Measurements from ENCODE around the gene KCNIP2. TPM values are rescaled to one million over a fixed set of nuclear protein-coding genes. Genes with fewer than 3 reads are reported as not detected.
A peak's percentile ranks its signal among the peaks of the same experiment; 100 is the strongest.

Gene KCNIP2
- total RNA-seq, 4 donors from 2014 or later: 0.33 to 2.4 (median 0.39) TPM; not detected in 1

GRCh38 chr10:101816913-101817336 is 26.7 kb downstream of the KCNIP2 start:
- in situ Hi-C loops (cut with MboI; ENCODE audit: low sequenced_read_pairs in 4 of 4): no loop called here
- no peak for ATAC-seq
- intact Hi-C loops (cut with DNase I; ENCODE audit: low total_unique reads): loop anchor here (5.0 to 10.0 kb wide), 4 partner anchors 300 to 1282 kb away; partner anchors contain the start of genes ACTR1A, BTRC, HIF1AN and SUFU
- peaks cover 0 to 5% of the 10 kb centered on the region in 2 donors for H3K36me3 ChIP-seq
- DNase-seq: no peak
- H3K27me3 ChIP-seq: no peaks in the 10 kb centered on the region
- no peak for TF ChIP-seq POLR2A (IDR thresholded peaks at IDR 0.05)
- TF ChIP-seq CTCF (IDR thresholded peaks at IDR 0.05 in 4 of 5, conservative IDR thresholded peaks at IDR 0.05 in 1 of 5): no peak
- H3K4me1 ChIP-seq: peaks cover 40 to 42% of the 10 kb centered on the region in 2 donors
- peak overlapping the region; percentile 82 to 99 (median 98) for H3K4me3 ChIP-seq
- peak overlapping the region; percentile 93 to 100 (median 96) for H3K27ac ChIP-seq
- H3K9me3 ChIP-seq: no peaks in the 10 kb centered on the region

- Histone ChIP-seq H3K27ac (peak overlapping the region in 3 of 4 donors; percentile 93 to 100 (median 99)), H3K27me3 (no peaks in the 10 kb centered on the region), H3K4me3 (peak overlapping the region; percentile 82 to 99 (median 98)), H3K36me3 (peaks cover 0 to 5% of the 10 kb centered on the region in 2 donors), H3K4me1 (peaks cover 40 to 44% of the 10 kb centered on the region in 2 donors), H3K9me3 (no peaks in the 10 kb centered on the region)
- in situ Hi-C loops (cut with MboI; ENCODE audit: low sequenced_read_pairs in 4 of 4) (no loop called here), intact Hi-C loops (cut with DNase I; ENCODE audit: low total_unique reads) (loop anchor here (5.0 to 10.0 kb wide), 4 partner anchors 301 to 1282 kb away; partner anchors contain the start of genes ACTR1A, BTRC, HIF1AN and SUFU)
- DNase-seq (no peak), ATAC-seq (no peak)
- TF ChIP-seq POLR2A (IDR thresholded peaks at IDR 0.05) (no peak), CTCF (IDR thresholded peaks at IDR 0.05 in 4 of 5, conservative IDR thresholded peaks at IDR 0.05 in 1 of 5) (no peak)
These were observed 27.2 kb downstream of the KCNIP2 start for GRCh38 chr10:101816376-101816775.

- Histone ChIP-seq H3K27me3 (no peaks in the 10 kb centered on the region), H3K36me3 (peaks cover 0 to 16% of the 10 kb centered on the region in 2 donors), H3K27ac (peak overlapping the region in 2 of 4 donors; percentile 1 to 39), H3K9me3 (no peaks in the 10 kb centered on the region), H3K4me3 (peak overlapping the region; percentile 82 to 99 (median 98)), H3K4me1 (peaks cover 39 to 44% of the 10 kb centered on the region in 2 donors)
- DNase-seq (no peak), ATAC-seq (no peak)
- in situ Hi-C loops (cut with MboI; ENCODE audit: low sequenced_read_pairs in 4 of 4): no loop called here
- TF ChIP-seq POLR2A (IDR thresholded peaks at IDR 0.05) (no peak), CTCF (IDR thresholded peaks at IDR 0.05 in 4 of 5, conservative IDR thresholded peaks at IDR 0.05 in 1 of 5) (no peak)
- intact Hi-C loops (cut with DNase I; ENCODE audit: low total_unique reads): loop anchor here (5.0 to 10.0 kb wide), 4 partner anchors 303 to 1280 kb away; partner anchors contain the start of genes ACTR1A, BTRC, HIF1AN and SUFU
These were observed 29.0 kb downstream of the KCNIP2 start for GRCh38 chr10:101814466-101815071.

DNA sequence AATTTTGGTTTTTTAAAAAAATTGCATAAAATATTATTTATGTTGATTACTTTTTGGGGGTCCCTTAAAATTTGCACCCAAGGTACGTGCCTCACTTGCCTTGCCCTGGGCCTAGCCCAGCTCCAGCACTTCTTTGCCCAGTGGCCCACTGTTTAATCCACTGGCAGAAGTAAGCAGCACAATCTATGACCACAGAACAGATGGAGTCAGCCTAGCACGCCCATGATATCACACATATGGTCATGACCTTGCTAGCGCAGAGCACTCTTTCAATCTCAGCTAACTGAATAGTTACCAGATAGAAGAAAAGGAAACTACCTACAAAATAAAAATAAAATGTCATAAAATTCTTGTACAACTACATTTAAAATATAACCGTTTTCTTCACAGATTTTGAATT is 31.0 kb downstream of the KCNIP2 start:
- ATAC-seq (no peak), DNase-seq (no peak)
- H3K27ac ChIP-seq: no peak overlapping the region
- TF ChIP-seq POLR2A (IDR thresholded peaks at IDR 0.05) (no peak), CTCF (IDR thresholded peaks at IDR 0.05 in 4 of 5, conservative IDR thresholded peaks at IDR 0.05 in 1 of 5) (no peak)
- in situ Hi-C loops (cut with MboI; ENCODE audit: low sequenced_read_pairs in 4 of 4): no loop called here
- H3K4me1 ChIP-seq: peaks cover 32 to 37% of the 10 kb centered on the region in 2 donors
- intact Hi-C loops (cut with DNase I; ENCODE audit: low total_unique reads): loop anchor here (10.0 kb wide), 2 partner anchors 458 to 1278 kb away; partner anchors contain the start of genes BTRC and HIF1AN
- H3K36me3 ChIP-seq: peaks cover 0 to 34% of the 10 kb centered on the region in 2 donors
- no peak overlapping the region for H3K4me3 ChIP-seq
- H3K27me3 ChIP-seq: no peaks in the 10 kb centered on the region
- H3K9me3 ChIP-seq: no peaks in the 10 kb centered on the region

Measured in gastrocnemius medialis (tissue), 4 donors.